ENCODE measurements around the gene LCT.

DNA sequence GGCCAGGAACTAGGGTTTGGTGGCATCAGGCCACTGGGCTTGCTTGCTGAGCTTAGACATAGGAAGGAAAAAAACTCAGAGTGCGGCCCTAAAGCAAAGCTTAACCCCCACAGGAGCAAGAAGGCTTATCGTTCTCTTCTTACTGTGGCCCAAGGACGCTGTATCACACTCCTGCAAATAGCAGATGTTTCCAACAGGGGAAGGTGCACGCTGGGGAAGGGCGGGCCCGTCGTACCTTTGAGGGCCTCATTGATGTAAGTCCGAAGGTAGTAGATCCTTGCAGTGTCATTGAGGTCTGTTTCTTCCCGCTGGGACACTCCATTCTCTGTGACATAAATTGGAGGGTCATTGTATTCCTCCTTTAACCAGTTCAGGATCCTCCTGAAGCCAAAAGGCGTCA, 46.6 kb downstream of the LCT start:
- no peak for TF ChIP-seq POLR2A (IDR thresholded peaks at IDR 0.05)
- TF ChIP-seq, protein P1, sequence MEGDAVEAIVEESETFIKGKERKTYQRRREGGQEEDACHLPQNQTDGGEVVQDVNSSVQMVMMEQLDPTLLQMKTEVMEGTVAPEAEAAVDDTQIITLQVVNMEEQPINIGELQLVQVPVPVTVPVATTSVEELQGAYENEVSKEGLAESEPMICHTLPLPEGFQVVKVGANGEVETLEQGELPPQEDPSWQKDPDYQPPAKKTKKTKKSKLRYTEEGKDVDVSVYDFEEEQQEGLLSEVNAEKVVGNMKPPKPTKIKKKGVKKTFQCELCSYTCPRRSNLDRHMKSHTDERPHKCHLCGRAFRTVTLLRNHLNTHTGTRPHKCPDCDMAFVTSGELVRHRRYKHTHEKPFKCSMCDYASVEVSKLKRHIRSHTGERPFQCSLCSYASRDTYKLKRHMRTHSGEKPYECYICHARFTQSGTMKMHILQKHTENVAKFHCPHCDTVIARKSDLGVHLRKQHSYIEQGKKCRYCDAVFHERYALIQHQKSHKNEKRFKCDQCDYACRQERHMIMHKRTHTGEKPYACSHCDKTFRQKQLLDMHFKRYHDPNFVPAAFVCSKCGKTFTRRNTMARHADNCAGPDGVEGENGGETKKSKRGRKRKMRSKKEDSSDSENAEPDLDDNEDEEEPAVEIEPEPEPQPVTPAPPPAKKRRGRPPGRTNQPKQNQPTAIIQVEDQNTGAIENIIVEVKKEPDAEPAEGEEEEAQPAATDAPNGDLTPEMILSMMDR (IDR thresholded peaks at IDR 0.05): no peak

All from stomach (tissue), 4 donors.